CD14-positive monocyte (primary cell): ENCODE measurements around the gene IL36A. TPM values are rescaled to one million over a fixed set of nuclear protein-coding genes. Genes with fewer than 3 reads are reported as not detected.
A peak's percentile ranks its signal among the peaks of the same experiment; 100 is the strongest.

Experiments used
- DNase-seq, 3 donors: peaks; one replicate each; pipeline ENCODE4 v3.0.0-alpha.2; 2011 to 2022
- H2AFZ ChIP-seq: 2 replicates; pipeline ENCODE4 v1.6.0; 2012; ENCODE audit warnings: mild to moderate bottlenecking, low read depth, low read length, inconsistent platforms; ENCODE audit not compliant: insufficient read depth, poor library complexity, severe bottlenecking
- H3K27ac ChIP-seq, 2 donors: 1 replicate in 1 of 2; 2 replicates in 1 of 2; pipeline ENCODE4 v1.5.1; 2012 to 2013; ENCODE audit warnings: low read length in 2 of 2, control low read depth in 1 of 2, inconsistent platforms in 1 of 2, low read depth in 1 of 2, mild to moderate bottlenecking in 1 of 2
- H3K27me3 ChIP-seq, 2 donors: one replicate each; pipeline versions ENCODE4 v1.6.0 to v1.6.1; 2011 to 2013; ENCODE audit warnings: low read length in 2 of 2; ENCODE audit not compliant: control insufficient read depth in 2 of 2, insufficient read depth in 2 of 2
- H3K36me3 ChIP-seq, 2 donors: replicated peaks in 1 of 2; 1 replicate in 1 of 2; 2 replicates in 1 of 2; pipeline versions ENCODE4 v1.5.1 to v1.6.1; 2012 to 2013; ENCODE audit warnings: low read length in 2 of 2, control low read depth in 1 of 2, inconsistent platforms in 1 of 2, mild to moderate bottlenecking in 1 of 2; ENCODE audit not compliant: insufficient read depth in 2 of 2, control insufficient read depth in 1 of 2
- H3K4me1 ChIP-seq, 2 donors: 1 replicate in 1 of 2; 2 replicates in 1 of 2; pipeline versions ENCODE4 v1.5.1 to v1.6.1; 2012 to 2013; ENCODE audit warnings: low read length in 2 of 2, control low read depth in 1 of 2, inconsistent platforms in 1 of 2, mild to moderate bottlenecking in 1 of 2, moderate library complexity in 1 of 2; ENCODE audit not compliant: insufficient read depth in 2 of 2, control insufficient read depth in 1 of 2
- H3K4me2 ChIP-seq: replicated peaks from 2 replicates; pipeline ENCODE3; 2012; ENCODE audit warnings: low read length, moderate library complexity, mild to moderate bottlenecking; ENCODE audit not compliant: poor library complexity, severe bottlenecking; ENCODE audit errors: extremely low read depth
- H3K4me3 ChIP-seq, 3 experiments: fragments of 200-600 bp in 1 of 3; sonication (generic) in 1 of 3; replicated peaks in 1 of 3; 1 replicate in 2 of 3; 2 replicates in 1 of 3; pipeline ENCODE4 v1.5.1; 2011 to 2013; ENCODE audit warnings: low read length in 3 of 3, mild to moderate bottlenecking in 3 of 3, control low read depth in 2 of 3, low read depth in 2 of 3, inconsistent platforms in 1 of 3, moderate library complexity in 1 of 3
- H3K79me2 ChIP-seq: 2 replicates; pipeline ENCODE4 v1.6.0; 2012; ENCODE audit warnings: mild to moderate bottlenecking, control low read depth, inconsistent platforms, low read length, moderate library complexity; ENCODE audit not compliant: insufficient read depth
- H3K9ac ChIP-seq: 2 replicates; pipeline ENCODE4 v1.6.0; 2017; ENCODE audit warnings: low read length, mild to moderate bottlenecking; ENCODE audit not compliant: insufficient read depth, poor library complexity, severe bottlenecking
- H3K9me3 ChIP-seq, 2 donors: replicated peaks in 1 of 2; 1 replicate in 1 of 2; 2 replicates in 1 of 2; pipeline versions ENCODE4 v1.5.1 to v1.6.1; 2012 to 2013; ENCODE audit warnings: low read length in 2 of 2, control low read depth in 1 of 2; ENCODE audit not compliant: control insufficient read depth in 1 of 2, insufficient read depth in 1 of 2
- H4K20me1 ChIP-seq: 2 replicates; pipeline ENCODE4 v1.6.0; 2012; ENCODE audit warnings: mild to moderate bottlenecking, low read length, control low read depth, moderate library complexity; ENCODE audit not compliant: insufficient read depth
- H3K27ac Mint-ChIP-seq, 7 donors: one replicate each; pipeline ENCODE4 v1.8.0; 2020; ENCODE audit warnings: mild to moderate bottlenecking in 7 of 7, mixed read lengths in 7 of 7, moderate library complexity in 6 of 7, inconsistent platforms in 2 of 7
- H3K27me3 Mint-ChIP-seq, 3 donors: one replicate each; pipeline ENCODE4 v1.8.0; 2021 to 2022; ENCODE audit warnings: low read depth in 3 of 3, mild to moderate bottlenecking in 3 of 3, mixed read lengths in 3 of 3, moderate library complexity in 3 of 3, inconsistent platforms in 1 of 3
- H3K36me3 Mint-ChIP-seq, 2 donors: one replicate each; pipeline ENCODE4 v1.8.0; 2020; ENCODE audit warnings: mixed read lengths in 2 of 2, inconsistent platforms in 1 of 2, mild to moderate bottlenecking in 1 of 2
- H3K4me1 Mint-ChIP-seq: one replicate; pipeline ENCODE4 v1.8.0; 2020; ENCODE audit warnings: mild to moderate bottlenecking, mixed read lengths
- H3K4me3 Mint-ChIP-seq, 2 donors: one replicate each; pipeline ENCODE4 v1.8.0; 2020; ENCODE audit warnings: mild to moderate bottlenecking in 2 of 2, mixed read lengths in 2 of 2, moderate library complexity in 1 of 2
- H3K9me3 Mint-ChIP-seq, 7 donors: one replicate each; pipeline ENCODE4 v1.8.0; 2020 to 2022; ENCODE audit warnings: mixed read lengths in 7 of 7, mild to moderate bottlenecking in 6 of 7, moderate library complexity in 6 of 7, inconsistent platforms in 2 of 7
- WGBS: methylation state at CpG from one replicate; pipeline ENCODE4 v1.1.5; 2013; ENCODE audit warnings: missing lambda C conversion rate; ENCODE audit not compliant: insufficient coverage; 5-methylcytosine and 5-hydroxymethylcytosine counted together
- intact Hi-C, 2 donors: fragments of 100-400 bp; cut with micrococcal nuclease; formaldehyde crosslinking; loops; one replicate each; pipeline versions ENCODE4 v1.15.0 to v1.15.1; 2023
- polyA minus RNA-seq: library from RNA; depleted of rRNA, polyadenylated mRNA; stranded (reverse); fragments of >200 nt; gene quantifications from 2 replicates; pipeline ENCODE4 v1.2.3, GENCODE V29; 2012
- polyA plus RNA-seq, 3 donors: library from polyadenylated mRNA; depleted of rRNA in 1 of 3; unstranded in 2 of 3; stranded (reverse) in 1 of 3; fragments of 300-500 nt in 2 of 3; fragments of >200 nt in 1 of 3; fragmentation: Illumina TruSeq in 2 of 3; gene quantifications; 1 replicate in 2 of 3; 2 replicates in 1 of 3; pipeline ENCODE4 v1.2.3, GENCODE V29; 2012 to 2021
- total RNA-seq, 12 experiments: library from RNA in 1 of 12; stranded (reverse) in 1 of 12; fragments of 120-200 nt in 1 of 12; gene quantifications; one replicate each; pipeline ENCODE4 v1.2.4 and lab custom pipeline; 2013 to 2026; ENCODE audit warnings: mixed read lengths in 6 of 12, inconsistent platforms in 1 of 12
- TF ChIP-seq, protein P1 (sequence below): fragments of 200-600 bp; IDR thresholded peaks from one replicate; pipeline ENCODE4 v1.8.0; 2022; ENCODE audit warnings: antibody characterized with exemption, mild to moderate bottlenecking

IL36A gene, protein sequence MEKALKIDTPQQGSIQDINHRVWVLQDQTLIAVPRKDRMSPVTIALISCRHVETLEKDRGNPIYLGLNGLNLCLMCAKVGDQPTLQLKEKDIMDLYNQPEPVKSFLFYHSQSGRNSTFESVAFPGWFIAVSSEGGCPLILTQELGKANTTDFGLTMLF
- total RNA-seq (2013): not detected
- polyA plus RNA-seq (not detected), polyA minus RNA-seq (not detected in 2 replicates), total RNA-seq (lab: John Stamatoyannopoulos, UW) (0 to 0.69 (median 0) reads per million in 11 experiments)

DNA sequence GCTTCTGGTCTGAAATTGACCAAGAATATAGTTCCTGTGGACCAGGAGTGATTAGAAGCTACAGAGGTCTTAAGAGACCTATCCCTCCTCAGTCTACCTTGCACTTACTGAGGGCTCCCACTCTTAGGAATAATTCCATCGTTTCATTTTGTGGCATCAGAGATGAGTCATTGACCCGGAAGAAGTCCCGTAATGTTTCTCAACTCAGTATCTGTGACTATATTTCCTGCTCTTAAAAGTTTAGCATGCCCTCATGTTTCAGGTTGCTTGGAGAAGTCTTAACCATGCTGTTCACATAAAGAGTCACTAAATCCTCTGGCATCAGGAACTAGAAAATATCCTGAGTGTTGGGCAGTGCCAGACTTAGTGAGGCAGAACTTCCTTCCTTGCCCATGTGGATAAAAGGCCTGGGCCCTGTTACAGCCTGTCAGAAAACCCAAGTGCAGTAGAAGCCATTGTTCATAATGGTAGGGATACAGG lies at the start of gene IL36A:
Gene IL36A, plus strand, starts transcription at position 430 of the 480 bp plus-strand sequence. CDS start 413 bp downstream, outside the sequence.
- Mint-ChIP-seq H3K27me3 (peaks cover 1 to 8% (median 7%) of the 10 kb centered on the region in 3 donors), H3K9me3 (peaks cover 10 to 30% (median 20%) of the 10 kb centered on the region in 7 donors), H3K4me3 (no peak within 1 kb of the TSS), H3K4me1 (no peaks in the 10 kb centered on the region), H3K27ac (peak within 1 kb of the TSS in 1 of 7 donors; percentile 17), H3K36me3 (no peaks in the 10 kb centered on the region)
- intact Hi-C loops: no loop called here
- no peak for DNase-seq
- TF ChIP-seq, protein P1, sequence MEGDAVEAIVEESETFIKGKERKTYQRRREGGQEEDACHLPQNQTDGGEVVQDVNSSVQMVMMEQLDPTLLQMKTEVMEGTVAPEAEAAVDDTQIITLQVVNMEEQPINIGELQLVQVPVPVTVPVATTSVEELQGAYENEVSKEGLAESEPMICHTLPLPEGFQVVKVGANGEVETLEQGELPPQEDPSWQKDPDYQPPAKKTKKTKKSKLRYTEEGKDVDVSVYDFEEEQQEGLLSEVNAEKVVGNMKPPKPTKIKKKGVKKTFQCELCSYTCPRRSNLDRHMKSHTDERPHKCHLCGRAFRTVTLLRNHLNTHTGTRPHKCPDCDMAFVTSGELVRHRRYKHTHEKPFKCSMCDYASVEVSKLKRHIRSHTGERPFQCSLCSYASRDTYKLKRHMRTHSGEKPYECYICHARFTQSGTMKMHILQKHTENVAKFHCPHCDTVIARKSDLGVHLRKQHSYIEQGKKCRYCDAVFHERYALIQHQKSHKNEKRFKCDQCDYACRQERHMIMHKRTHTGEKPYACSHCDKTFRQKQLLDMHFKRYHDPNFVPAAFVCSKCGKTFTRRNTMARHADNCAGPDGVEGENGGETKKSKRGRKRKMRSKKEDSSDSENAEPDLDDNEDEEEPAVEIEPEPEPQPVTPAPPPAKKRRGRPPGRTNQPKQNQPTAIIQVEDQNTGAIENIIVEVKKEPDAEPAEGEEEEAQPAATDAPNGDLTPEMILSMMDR: no peak
- H3K4me3 ChIP-seq: no peak within 1 kb of the TSS
- H3K36me3 ChIP-seq: no peaks in the 10 kb centered on the region
- H3K27me3 ChIP-seq: no peaks in the 10 kb centered on the region
- no peaks in the 10 kb centered on the region for H3K79me2 ChIP-seq
- H3K27ac ChIP-seq: no peak within 1 kb of the TSS
- no peak within 1 kb of the TSS for H3K4me2 ChIP-seq
- peaks cover 3 to 17% of the 10 kb centered on the region in 2 donors for H3K9me3 ChIP-seq
- WGBS: 53% methylated on average over 2 of the region's 3 CpGs
- H3K4me1 ChIP-seq: no peaks in the 10 kb centered on the region
- H4K20me1 ChIP-seq: no peaks in the 10 kb centered on the region
- no peak within 1 kb of the TSS for H3K9ac ChIP-seq
- H2AFZ ChIP-seq: no peak within 1 kb of the TSS

DNA sequence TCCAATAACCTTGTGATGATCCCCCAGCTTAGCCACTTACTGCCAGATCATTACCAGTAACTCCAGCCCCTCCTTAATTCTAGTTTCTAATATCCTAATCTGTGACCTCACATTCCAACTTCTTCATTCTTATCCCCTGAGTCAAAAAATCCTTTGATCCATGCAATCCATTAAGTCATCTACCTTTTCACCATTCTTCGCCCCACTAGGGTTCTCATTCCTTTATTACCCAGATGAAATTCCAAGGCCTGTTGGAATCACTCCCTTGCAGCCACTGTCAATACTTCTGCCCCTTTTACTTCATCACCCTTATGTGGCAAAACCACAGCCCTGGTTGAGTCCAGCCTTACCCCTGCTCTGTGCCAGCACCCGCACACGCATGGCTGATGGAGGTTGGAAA lies 47.7 kb upstream of the IL36A start:
- DNase-seq: no peak
- H3K9me3 Mint-ChIP-seq: no peaks in the 10 kb centered on the region
- no peaks in the 10 kb centered on the region for H4K20me1 ChIP-seq
- no peaks in the 10 kb centered on the region for H3K4me1 ChIP-seq
- intact Hi-C loops: loop anchor here in 1 of 2 donors (10.0 kb wide), 1 partner anchor 363 kb away; no protein-coding TSS in a partner anchor
- TF ChIP-seq, protein P1: no peak
- H3K9ac ChIP-seq: no peak overlapping the region
- H3K4me3 ChIP-seq: no peak overlapping the region
- H3K4me3 Mint-ChIP-seq: no peak overlapping the region
- WGBS: 100% methylated on average over 2 of the region's 3 CpGs
- H3K27ac ChIP-seq: no peak overlapping the region
- no peaks in the 10 kb centered on the region for H3K9me3 ChIP-seq
- no peaks in the 10 kb centered on the region for H3K4me1 Mint-ChIP-seq
- H3K27me3 Mint-ChIP-seq: peaks cover 0 to 2% (median 0%) of the 10 kb centered on the region in 3 donors
- H3K36me3 Mint-ChIP-seq: no peaks in the 10 kb centered on the region
- no peak overlapping the region for H3K27ac Mint-ChIP-seq
- no peak overlapping the region for H2AFZ ChIP-seq
- H3K4me2 ChIP-seq: no peak overlapping the region
- no peaks in the 10 kb centered on the region for H3K27me3 ChIP-seq
- H3K36me3 ChIP-seq: no peaks in the 10 kb centered on the region
- no peaks in the 10 kb centered on the region for H3K79me2 ChIP-seq
